Left lung (tissue), 10 donors: ENCODE measurements around the gene ZNF329. TPM values are rescaled to one million over a fixed set of nuclear protein-coding genes. Genes with fewer than 3 reads are reported as not detected.

ENCODE experiments used
- ATAC-seq: fragments of 200-7000 bp; cut with Tn5 transposase; one replicate; pipeline ENCODE4 v1.9.1; 2020; ENCODE audit warnings: moderate library complexity
- DNase-seq, 4 donors: peaks; one replicate each; pipeline ENCODE4 v3.0.0-alpha.2; 2013 to 2020
- H3K27ac ChIP-seq, 2 donors: fragments of 200-600 bp; sonication (generic) in 1 of 2; one replicate each; pipeline versions ENCODE4 v1.5.0 to v1.8.0; 2020 to 2021
- H3K27me3 ChIP-seq, 2 donors: fragments of 200-600 bp; sonication (generic) in 1 of 2; one replicate each; pipeline versions ENCODE4 v1.5.0 to v1.8.0; 2020 to 2021
- H3K36me3 ChIP-seq, 2 donors: fragments of 200-600 bp; sonication (generic) in 1 of 2; one replicate each; pipeline versions ENCODE4 v1.5.0 to v1.8.0; 2020 to 2021
- H3K4me1 ChIP-seq, 2 donors: fragments of 200-600 bp; one replicate each; pipeline ENCODE4 v1.8.0; 2021
- H3K4me3 ChIP-seq, 2 donors: fragments of 200-600 bp; sonication (generic) in 1 of 2; one replicate each; pipeline versions ENCODE4 v1.5.0 to v1.8.0; 2020 to 2021; ENCODE audit warnings: mild to moderate bottlenecking in 1 of 2
- H3K9me3 ChIP-seq, 2 donors: fragments of 200-600 bp; sonication (generic) in 1 of 2; one replicate each; pipeline versions ENCODE4 v1.5.0 to v1.8.0; 2020 to 2021
- CTCF ChIP-seq, 2 donors: fragments of 200-600 bp; sonication (generic) in 1 of 2; IDR thresholded peaks; one replicate each; pipeline versions ENCODE4 v1.5.0 to v1.8.0; 2021; ENCODE audit warnings: antibody characterized with exemption in 2 of 2
- intact Hi-C, 2 donors: fragments of 100-400 bp; cut with DNase I; formaldehyde crosslinking; loops; one replicate each; pipeline versions ENCODE4 v1.11.2 to v1.14.2; 2022
- polyA plus RNA-seq, 6 donors: library from polyadenylated mRNA; unstranded; fragments of 120-200 nt; gene quantifications; one replicate each; pipeline ENCODE4 v1.2.1, GENCODE V29; 2013; ENCODE audit not compliant: insufficient read length in 6 of 6
- total RNA-seq, 2 donors: library from RNA; stranded (reverse); fragmentation: NEBNext Ultra II Directional; extraction: Animal tissue kit (Norgen Biotek cat#: 25700); gene quantifications; one replicate each; pipeline ENCODE4 v1.2.1, GENCODE V29; 2021
- donor health status: DM: no; HTN: yes; CAD: no.
- donor health status: DM: no; HTN: no; CAD: no.

The ZNF329 gene
- total and polyA plus RNA-seq, 8 donors = 7.9 to 22.9 (median 20.6) TPM

- peak within 1 kb of the TSS; percentile 65 to 95 for H3K4me3 ChIP-seq
- peak within 1 kb of the TSS; percentile 95 to 98 for H3K27ac ChIP-seq
- H3K9me3 ChIP-seq = peaks cover 0 to 73% of the 10 kb centered on the region in 2 donors
- peak; percentile 95 to 99 (median 98) for DNase-seq
- ATAC-seq = peak; percentile 100
- peaks cover 3 to 8% of the 10 kb centered on the region in 2 donors for H3K4me1 ChIP-seq
- intact Hi-C loops = no loop called here
- H3K27me3 ChIP-seq = no peaks in the 10 kb centered on the region
- peaks cover 0 to 3% of the 10 kb centered on the region in 2 donors for H3K36me3 ChIP-seq
- TF ChIP-seq CTCF (IDR thresholded peaks at IDR 0.05) = no peak
Observed at GRCh38 chr19:58097781-58098681, 52.6 kb downstream of the ZNF329 start, which contains the start of gene ZSCAN18. ZSCAN18 (minus strand) TSS chr19:58098231; CDS start chr19:58090267, 7,964 bp downstream.

DNA sequence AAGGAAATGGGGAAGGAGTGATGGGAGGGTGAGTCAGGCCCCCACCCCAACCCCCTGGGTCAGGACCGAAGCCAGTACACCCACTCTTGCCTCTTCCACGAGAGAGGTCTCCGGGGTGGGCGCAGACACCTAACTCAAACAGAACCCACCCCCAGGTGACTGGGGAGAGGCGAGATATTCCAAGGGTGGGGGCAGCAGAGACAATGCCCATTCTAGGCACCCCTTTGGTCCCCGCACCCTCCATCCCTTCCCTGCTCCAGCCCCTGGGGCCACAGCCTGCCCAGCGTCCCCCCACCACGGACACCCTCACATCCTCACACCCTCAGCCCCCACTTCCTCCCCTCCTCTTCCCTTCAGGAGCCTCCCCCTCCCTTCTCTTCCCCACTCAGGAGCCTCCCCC lies 53.2 kb downstream of the ZNF329 start:
- intact Hi-C loops = no loop called here
- Histone ChIP-seq H3K4me3 (peak overlapping the region; percentile 65 to 95), H3K4me1 (peaks cover 3 to 8% of the 10 kb centered on the region in 2 donors), H3K9me3 (peaks cover 0 to 72% of the 10 kb centered on the region in 2 donors), H3K27me3 (no peaks in the 10 kb centered on the region), H3K36me3 (peaks cover 0 to 4% of the 10 kb centered on the region in 2 donors), H3K27ac (peak overlapping the region in 1 of 2 donors; percentile 98)
- no peak for TF ChIP-seq CTCF (IDR thresholded peaks at IDR 0.05)
- ATAC-seq (no peak), DNase-seq (peak in 1 of 4 donors; percentile 54)

DNA sequence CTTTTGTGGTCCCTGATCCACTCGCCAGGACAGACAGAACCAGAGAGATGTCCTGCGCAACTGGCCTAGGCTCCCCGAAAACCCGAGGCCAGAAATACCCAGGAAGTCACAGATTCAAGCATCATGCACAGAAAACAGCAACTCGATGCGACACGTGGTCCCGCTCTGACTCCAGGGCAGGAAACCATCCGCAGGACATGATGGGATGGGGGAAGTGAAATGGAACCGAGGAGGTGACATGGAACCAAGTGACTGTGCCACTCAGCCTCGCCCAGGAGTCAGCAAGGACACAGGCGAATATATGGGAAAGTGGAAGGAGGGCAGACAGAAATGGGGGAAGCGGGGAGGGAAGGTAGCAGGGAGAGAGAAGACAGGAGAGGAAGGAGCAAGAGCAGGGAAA lies 53.7 kb downstream of the ZNF329 start:
- Histone ChIP-seq H3K4me3 (no peak overlapping the region), H3K27me3 (no peaks in the 10 kb centered on the region), H3K36me3 (peaks cover 0 to 9% of the 10 kb centered on the region in 2 donors), H3K9me3 (peaks cover 0 to 72% of the 10 kb centered on the region in 2 donors), H3K4me1 (peaks cover 3 to 8% of the 10 kb centered on the region in 2 donors), H3K27ac (peak overlapping the region in 1 of 2 donors; percentile 98)
- no peak for TF ChIP-seq CTCF (IDR thresholded peaks at IDR 0.05)
- no peak for DNase-seq
- intact Hi-C loops = no loop called here
- no peak for ATAC-seq

- no peak for TF ChIP-seq CTCF (IDR thresholded peaks at IDR 0.05)
- Histone ChIP-seq H3K27ac (no peak overlapping the region), H3K27me3 (no peaks in the 10 kb centered on the region), H3K9me3 (peaks cover 0 to 74% of the 10 kb centered on the region in 2 donors), H3K4me1 (peaks cover 3 to 8% of the 10 kb centered on the region in 2 donors), H3K36me3 (peaks cover 0 to 14% of the 10 kb centered on the region in 2 donors), H3K4me3 (no peak overlapping the region)
- DNase-seq (no peak), ATAC-seq (no peak)
- intact Hi-C loops = no loop called here
Observed at GRCh38 chr19:58095328-58095727, 55.3 kb downstream of the ZNF329 start.

- no peaks in the 10 kb centered on the region for H3K27me3 ChIP-seq
- TF ChIP-seq CTCF (IDR thresholded peaks at IDR 0.05) = no peak
- DNase-seq (no peak), ATAC-seq (no peak)
- intact Hi-C loops = no loop called here
- peaks cover 0 to 30% of the 10 kb centered on the region in 2 donors for H3K36me3 ChIP-seq
- H3K9me3 ChIP-seq = peaks cover 0 to 81% of the 10 kb centered on the region in 2 donors
- H3K4me1 ChIP-seq = peaks cover 3 to 8% of the 10 kb centered on the region in 2 donors
- no peak overlapping the region for H3K4me3 ChIP-seq
- no peak overlapping the region for H3K27ac ChIP-seq
Observed at GRCh38 chr19:58093071-58093470, 57.5 kb downstream of the ZNF329 start.
